ENCODE results near the gene LARGE1. TPM values are rescaled to one million over a fixed set of nuclear protein-coding genes. Genes with fewer than 3 reads are reported as not detected.

Gene LARGE1
- total RNA-seq, 1 experiment from 2014 or later = 1.5 TPM

- Histone ChIP-seq H3K79me2 (ENCODE audit: insufficient read depth, low read length) (no peaks in the 10 kb centered on the region), H4K20me1 (ENCODE audit: insufficient read depth) (no peaks in the 10 kb centered on the region), H3K4me2 (ENCODE audit: low read length) (no peak overlapping the region), H3K4me1 (ENCODE audit: control insufficient read depth in 1 of 2, insufficient read depth in 2 of 2, low read length in 2 of 2) (no peaks in the 10 kb centered on the region), H3K9ac (ENCODE audit: low read length) (no peak overlapping the region), H3K9me2 (ENCODE audit: insufficient read depth) (no peaks in the 10 kb centered on the region), H3K27ac (ENCODE audit: low read depth, low read length) (no peak overlapping the region), H3K36me3 (ENCODE audit: control insufficient read depth in 1 of 2, insufficient read depth in 2 of 2, low read length in 2 of 2) (no peaks in the 10 kb centered on the region), H2AFZ (ENCODE audit: low read depth, low read length, poor library complexity, severe bottlenecking) (no peak overlapping the region), H3K27me3 (ENCODE audit: insufficient read depth, low read length) (no peaks in the 10 kb centered on the region), H3K4me3 (replicated peaks in 1 of 2; ENCODE audit: low read depth in 1 of 2, low read length in 2 of 2) (no peak overlapping the region), H3K9me3 (ENCODE audit: control insufficient read depth in 1 of 2, insufficient read depth in 1 of 2, low read depth in 1 of 2, low read length in 2 of 2) (peaks cover 0 to 24% of the 10 kb centered on the region in 2 experiments; a peak in 2 of 4 replicates)
- TF ChIP-seq CTCF (IDR thresholded peaks at IDR 0.05 in 2 of 3, conservative IDR thresholded peaks at IDR 0.05 in 1 of 3; ENCODE audit: borderline replicate concordance in 1 of 3, insufficient read depth in 1 of 3, low read depth in 2 of 3, low read length in 2 of 3) (no peak), CEBPB (IDR thresholded peaks at IDR 0.05; ENCODE audit: low read depth) (no peak), ATF3 (IDR thresholded peaks at IDR 0.05) (no peak), REST (IDR thresholded peaks at IDR 0.05; ENCODE audit: low read depth) (no peak), FOSL1 (IDR thresholded peaks at IDR 0.05; ENCODE audit: low read depth) (no peak), POLR2A (IDR thresholded peaks at IDR 0.05; ENCODE audit: borderline replicate concordance, extremely low read depth, insufficient read depth, insufficient read length) (no peak), ELF1 (IDR thresholded peaks at IDR 0.05; ENCODE audit: borderline replicate concordance, low read depth) (no peak), ZBTB33 (IDR thresholded peaks at IDR 0.05; ENCODE audit: extremely low read depth, insufficient replicate concordance, low read length) (no peak), MAX (IDR thresholded peaks at IDR 0.05) (no peak), RAD21 (IDR thresholded peaks at IDR 0.05; ENCODE audit: low read depth) (no peak)
- DNase-seq (ENCODE audit: low read depth, low spot score) = no peak
- BruUV-seq (replicated peaks) = no TSS peak
- RAD21 ChIA-PET (ENCODE audit: low non-redundant PET in 1 of 2, low total read pairs in 2 of 2, uncharacterized antibody in 2 of 2, unreplicated experiment in 2 of 2) = no interaction called here
- intact Hi-C loops (cut with micrococcal nuclease) = no loop called here
- ATAC-seq = no peak
- CTCF ChIA-PET = no interaction called here
- POLR2A ChIA-PET = no interaction called here
These were observed 672.5 kb downstream of the LARGE1 start for GRCh38 chr22:33247758-33248157.
